ENCODE data around the gene ZCCHC3.
"Not testable (repeated sequence)": the region's sequence is repeated elsewhere in the genome, so short reads cannot be mapped to it uniquely, and the experiment has no call there.

ZCCHC3 gene

GRCh38 chr20:316316-317068, 19.1 kb downstream of the ZCCHC3 start:
- DNase-seq, result no peak

GRCh38 chr20:324177-325044, 27.0 kb downstream of the ZCCHC3 start:
- peak; percentile 80 for DNase-seq

- DNase-seq, result peak; percentile 86
These were observed 27.9 kb downstream of the ZCCHC3 start, which contains the start of gene SOX12 for GRCh38 chr20:325045-325888. Gene SOX12 (plus strand): TSS chr20:325552. CDS start chr20:325925, 373 bp downstream.

GRCh38 chr20:325889-326644, 28.7 kb downstream of the ZCCHC3 start:
- peak; percentile 52 for DNase-seq

GRCh38 chr20:326645-327185, 29.3 kb downstream of the ZCCHC3 start:
- no peak for DNase-seq

GRCh38 chr20:327186-328026, 30.0 kb downstream of the ZCCHC3 start:
- peak; percentile 78 for DNase-seq

GRCh38 chr20:328027-328974, 30.9 kb downstream of the ZCCHC3 start:
- DNase-seq, result no peak

- no peak for DNase-seq
These were observed 31.8 kb downstream of the ZCCHC3 start for GRCh38 chr20:328975-329695.

GRCh38 chr20:329851-330232, 32.5 kb downstream of the ZCCHC3 start:
- no peak for DNase-seq

- no peak for DNase-seq
These were observed 33.1 kb downstream of the ZCCHC3 start for GRCh38 chr20:330233-331149.

- DNase-seq, result no peak
These were observed 37.2 kb downstream of the ZCCHC3 start for GRCh38 chr20:334578-334977.

- DNase-seq, result not testable (repeated sequence)
These were observed 38.7 kb downstream of the ZCCHC3 start for GRCh38 chr20:336040-336439.

- DNase-seq, result no peak
These were observed 44.3 kb downstream of the ZCCHC3 start for GRCh38 chr20:341682-342081.

- no peak for DNase-seq
These were observed 45.7 kb downstream of the ZCCHC3 start for GRCh38 chr20:343107-343506.

- no peak for DNase-seq
These were observed 48.8 kb downstream of the ZCCHC3 start for GRCh38 chr20:346033-346639.

- DNase-seq, result no peak
These were observed 49.4 kb downstream of the ZCCHC3 start, which contains the start of gene NRSN2 for GRCh38 chr20:346640-347316. Gene NRSN2 (plus strand): TSS chr20:347111. CDS start chr20:349644, 2,533 bp downstream.

- DNase-seq, result no peak
These were observed 49.9 kb downstream of the ZCCHC3 start for GRCh38 chr20:347317-347639.

All from GOT3 (cell line).